ENCODE results near the gene PNMA6E. TPM values are rescaled to one million over a fixed set of nuclear protein-coding genes. Genes with fewer than 3 reads are reported as not detected.

The PNMA6E gene
- total and polyA plus RNA-seq, 2 donors (not counting 1 experiment from before 2014, with no cell fraction given): not detected

DNA sequence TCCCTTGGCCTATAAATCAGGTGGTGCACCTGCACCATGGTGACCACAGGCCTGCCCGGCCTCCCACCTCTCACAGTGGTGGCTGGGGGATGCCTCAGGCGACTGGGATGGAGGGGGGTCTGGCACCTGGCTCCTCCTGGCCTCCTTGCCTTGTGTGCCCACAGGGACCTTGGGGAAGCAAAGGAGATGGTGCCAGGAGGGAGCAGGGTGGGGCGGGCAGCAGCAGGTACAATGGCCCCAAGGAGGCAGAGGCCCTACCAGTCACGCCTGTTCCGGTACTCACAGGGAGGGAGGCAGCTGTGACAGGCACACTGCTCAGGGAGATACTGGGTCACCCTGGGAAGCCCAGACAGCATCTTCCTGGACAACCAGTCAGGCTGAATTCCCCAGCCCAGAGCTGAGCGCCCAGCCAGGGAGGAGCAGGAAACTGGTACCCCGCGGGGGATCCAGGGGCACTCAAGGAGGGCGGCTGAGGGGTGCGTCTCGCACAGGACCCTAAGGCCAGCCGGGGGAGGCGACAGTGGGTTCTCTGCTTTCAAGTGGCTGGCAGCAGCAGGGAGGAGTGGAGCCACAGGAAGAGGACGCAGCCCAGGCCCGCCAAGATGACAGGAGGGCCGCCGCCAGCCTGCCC is 45.9 kb upstream of the PNMA6E start:
- Histone ChIP-seq H3K27me3 (replicated peaks in 1 of 4; ENCODE audit: control extremely low read depth in 1 of 4, control insufficient read depth in 3 of 4, insufficient read depth in 4 of 4, low read length in 3 of 4) (no peaks in the 10 kb centered on the region), H3K4me3 (ENCODE audit: control extremely low read depth in 1 of 5, extremely low read depth in 1 of 5, insufficient read depth in 1 of 5, low read depth in 2 of 5, low read length in 4 of 5) (no peak overlapping the region), H3K9ac (ENCODE audit: low read length) (no peak overlapping the region), H3K36me3 (replicated peaks in 1 of 2; ENCODE audit: control extremely low read depth in 1 of 2, control insufficient read depth in 1 of 2, extremely low read depth in 1 of 2, insufficient read depth in 2 of 2, low read length in 1 of 2) (peaks cover 0 to 3% of the 10 kb centered on the region in 2 experiments), H3K4me2 (replicated peaks; ENCODE audit: low read depth, low read length, poor library complexity, severe bottlenecking) (no peak overlapping the region), H4K20me1 (ENCODE audit: control insufficient read depth, insufficient read depth, low read length, poor library complexity, severe bottlenecking) (no peaks in the 10 kb centered on the region), H3K4me1 (ENCODE audit: control insufficient read depth in 2 of 2, insufficient read depth in 2 of 2, low read length in 2 of 2) (no peaks in the 10 kb centered on the region), H3K79me2 (ENCODE audit: control insufficient read depth, insufficient read depth, low read length) (no peaks in the 10 kb centered on the region), H3K9me3 (ENCODE audit: control extremely low read depth in 1 of 3, control insufficient read depth in 2 of 3, insufficient read depth in 1 of 3, low read length in 2 of 3) (no peaks in the 10 kb centered on the region), H3K27ac (ENCODE audit: low read length in 2 of 2) (no peak overlapping the region), H2AFZ (ENCODE audit: insufficient read depth, low read depth, low read length, poor library complexity, severe bottlenecking) (no peak overlapping the region)
- intact Hi-C loops (cut with micrococcal nuclease): no loop called here
- WGBS (ENCODE audit: insufficient coverage): 98% methylated on average over 14 of the region's 17 CpGs
- Mint-ChIP-seq H3K9me3 (ENCODE audit: insufficient read depth) (no peaks in the 10 kb centered on the region), H3K27ac (no peak overlapping the region), H3K4me1 (no peaks in the 10 kb centered on the region), H3K27me3 (no peaks in the 10 kb centered on the region), H3K4me3 (no peak overlapping the region)
- DNase-seq (no peak), ATAC-seq (ENCODE audit: low read depth) (no peak)
- CTCF ChIA-PET: no interaction called here
- TF ChIP-seq, protein P1, sequence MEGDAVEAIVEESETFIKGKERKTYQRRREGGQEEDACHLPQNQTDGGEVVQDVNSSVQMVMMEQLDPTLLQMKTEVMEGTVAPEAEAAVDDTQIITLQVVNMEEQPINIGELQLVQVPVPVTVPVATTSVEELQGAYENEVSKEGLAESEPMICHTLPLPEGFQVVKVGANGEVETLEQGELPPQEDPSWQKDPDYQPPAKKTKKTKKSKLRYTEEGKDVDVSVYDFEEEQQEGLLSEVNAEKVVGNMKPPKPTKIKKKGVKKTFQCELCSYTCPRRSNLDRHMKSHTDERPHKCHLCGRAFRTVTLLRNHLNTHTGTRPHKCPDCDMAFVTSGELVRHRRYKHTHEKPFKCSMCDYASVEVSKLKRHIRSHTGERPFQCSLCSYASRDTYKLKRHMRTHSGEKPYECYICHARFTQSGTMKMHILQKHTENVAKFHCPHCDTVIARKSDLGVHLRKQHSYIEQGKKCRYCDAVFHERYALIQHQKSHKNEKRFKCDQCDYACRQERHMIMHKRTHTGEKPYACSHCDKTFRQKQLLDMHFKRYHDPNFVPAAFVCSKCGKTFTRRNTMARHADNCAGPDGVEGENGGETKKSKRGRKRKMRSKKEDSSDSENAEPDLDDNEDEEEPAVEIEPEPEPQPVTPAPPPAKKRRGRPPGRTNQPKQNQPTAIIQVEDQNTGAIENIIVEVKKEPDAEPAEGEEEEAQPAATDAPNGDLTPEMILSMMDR (IDR thresholded peaks at IDR 0.05): no peak
- TF ChIP-seq EZH2 (IDR thresholded peaks at IDR 0.05; ENCODE audit: borderline replicate concordance, insufficient read depth, low read depth, low read length, poor library complexity, severe bottlenecking): no peak
- POLR2A ChIA-PET: no interaction called here

DNA sequence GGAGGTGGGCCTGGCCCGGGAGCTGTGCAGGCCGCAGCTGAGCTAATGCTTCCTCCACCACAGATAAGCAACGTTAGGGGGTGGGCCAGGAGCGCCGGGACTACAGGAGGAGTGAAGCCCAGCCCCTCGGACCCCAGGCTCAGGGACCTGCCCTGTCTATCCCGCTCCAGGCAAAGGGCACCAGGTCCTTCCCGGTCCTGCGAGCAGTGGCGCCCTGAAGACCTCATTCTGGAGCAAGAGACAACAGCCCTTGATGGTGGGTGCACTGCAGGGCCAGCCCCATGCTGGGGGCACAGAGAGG is 45.4 kb upstream of the PNMA6E start:
- H2AFZ ChIP-seq (ENCODE audit: insufficient read depth, low read depth, low read length, poor library complexity, severe bottlenecking): no peak overlapping the region
- POLR2A ChIA-PET: no interaction called here
- H3K4me3 ChIP-seq (ENCODE audit: control extremely low read depth in 1 of 5, extremely low read depth in 1 of 5, insufficient read depth in 1 of 5, low read depth in 2 of 5, low read length in 4 of 5): no peak overlapping the region
- no peaks in the 10 kb centered on the region for H3K9me3 Mint-ChIP-seq (ENCODE audit: insufficient read depth)
- ATAC-seq (ENCODE audit: low read depth) (no peak), DNase-seq (no peak)
- H3K4me2 ChIP-seq (replicated peaks; ENCODE audit: low read depth, low read length, poor library complexity, severe bottlenecking): no peak overlapping the region
- WGBS (ENCODE audit: insufficient coverage): 75% methylated on average over 8 of the region's 10 CpGs
- no peaks in the 10 kb centered on the region for H3K9me3 ChIP-seq (ENCODE audit: control extremely low read depth in 1 of 3, control insufficient read depth in 2 of 3, insufficient read depth in 1 of 3, low read length in 2 of 3)
- H3K4me1 ChIP-seq (ENCODE audit: control insufficient read depth in 2 of 2, insufficient read depth in 2 of 2, low read length in 2 of 2): no peaks in the 10 kb centered on the region
- H3K27ac ChIP-seq (ENCODE audit: low read length in 2 of 2): no peak overlapping the region
- intact Hi-C loops (cut with micrococcal nuclease): no loop called here
- H3K27me3 ChIP-seq (replicated peaks in 1 of 4; ENCODE audit: control extremely low read depth in 1 of 4, control insufficient read depth in 3 of 4, insufficient read depth in 4 of 4, low read length in 3 of 4): no peaks in the 10 kb centered on the region
- no peaks in the 10 kb centered on the region for H3K36me3 ChIP-seq (replicated peaks in 1 of 2; ENCODE audit: control extremely low read depth in 1 of 2, control insufficient read depth in 1 of 2, extremely low read depth in 1 of 2, insufficient read depth in 2 of 2, low read length in 1 of 2)
- no peaks in the 10 kb centered on the region for H3K79me2 ChIP-seq (ENCODE audit: control insufficient read depth, insufficient read depth, low read length)
- H3K4me1 Mint-ChIP-seq: no peaks in the 10 kb centered on the region
- TF ChIP-seq EZH2 (IDR thresholded peaks at IDR 0.05; ENCODE audit: borderline replicate concordance, insufficient read depth, low read depth, low read length, poor library complexity, severe bottlenecking): no peak
- TF ChIP-seq, protein P1 (IDR thresholded peaks at IDR 0.05): no peak
- no peaks in the 10 kb centered on the region for H4K20me1 ChIP-seq (ENCODE audit: control insufficient read depth, insufficient read depth, low read length, poor library complexity, severe bottlenecking)
- H3K27ac Mint-ChIP-seq: no peak overlapping the region
- no peak overlapping the region for H3K9ac ChIP-seq (ENCODE audit: low read length)
- H3K4me3 Mint-ChIP-seq: no peak overlapping the region
- H3K27me3 Mint-ChIP-seq: no peaks in the 10 kb centered on the region
- CTCF ChIA-PET: no interaction called here

Data from B cell (primary cell).